HG03378 (cell line): ENCODE data around the gene CKLF.

ENCODE experiments used
- ATAC-seq: cut with Tn5 transposase; IDR thresholded peaks from one replicate; pipeline ENCODE4 v1.9.1; 2021; ENCODE audit warnings: mild to moderate bottlenecking, moderate library complexity; ENCODE audit not compliant: unreplicated experiment

The CKLF gene

GRCh38 chr16:66614161-66614802 lies 61.9 kb downstream of the CKLF start:
- ATAC-seq: no peak
